ENCODE data around the gene AKR1C8.

- TF ChIP-seq EZH2 (IDR thresholded peaks at IDR 0.05; ENCODE audit: borderline replicate concordance, low read depth, low read length, severe bottlenecking) = no peak
- TF ChIP-seq, protein P1, sequence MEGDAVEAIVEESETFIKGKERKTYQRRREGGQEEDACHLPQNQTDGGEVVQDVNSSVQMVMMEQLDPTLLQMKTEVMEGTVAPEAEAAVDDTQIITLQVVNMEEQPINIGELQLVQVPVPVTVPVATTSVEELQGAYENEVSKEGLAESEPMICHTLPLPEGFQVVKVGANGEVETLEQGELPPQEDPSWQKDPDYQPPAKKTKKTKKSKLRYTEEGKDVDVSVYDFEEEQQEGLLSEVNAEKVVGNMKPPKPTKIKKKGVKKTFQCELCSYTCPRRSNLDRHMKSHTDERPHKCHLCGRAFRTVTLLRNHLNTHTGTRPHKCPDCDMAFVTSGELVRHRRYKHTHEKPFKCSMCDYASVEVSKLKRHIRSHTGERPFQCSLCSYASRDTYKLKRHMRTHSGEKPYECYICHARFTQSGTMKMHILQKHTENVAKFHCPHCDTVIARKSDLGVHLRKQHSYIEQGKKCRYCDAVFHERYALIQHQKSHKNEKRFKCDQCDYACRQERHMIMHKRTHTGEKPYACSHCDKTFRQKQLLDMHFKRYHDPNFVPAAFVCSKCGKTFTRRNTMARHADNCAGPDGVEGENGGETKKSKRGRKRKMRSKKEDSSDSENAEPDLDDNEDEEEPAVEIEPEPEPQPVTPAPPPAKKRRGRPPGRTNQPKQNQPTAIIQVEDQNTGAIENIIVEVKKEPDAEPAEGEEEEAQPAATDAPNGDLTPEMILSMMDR (IDR thresholded peaks at IDR 0.05; ENCODE audit: borderline replicate concordance, extremely low read depth, low read length, poor library complexity, severe bottlenecking) = no peak
These were observed 41.8 kb downstream of the AKR1C8 start for GRCh38 chr10:5143137-5143536.

Measured in DND-41 (cell line).